C4-2B (cell line): ENCODE results near the gene OR11G2.
"Not testable (repeated sequence)": the region's sequence is repeated elsewhere in the genome, so short reads cannot be mapped to it uniquely, and the experiment has no call there.

ENCODE experiments used
- CTCF ChIP-seq: fragments of 450-650 bp; conservative IDR thresholded peaks from 2 replicates; pipeline ENCODE4 v1.5.1; 2017; ENCODE audit warnings: mild to moderate bottlenecking
- ZFX ChIP-seq: fragments of 450-650 bp; IDR thresholded peaks from 2 replicates; pipeline ENCODE4 v1.6.1; 2017

GRCh38 chr14:20169852-20170251 is 20.8 kb upstream of the OR11G2 start:
- not testable (repeated sequence) for TF ChIP-seq CTCF, ZFX
